K562 (cell line): ENCODE measurements around the gene SLC25A36.

Experiments
- CBFB ChIP-seq: sonication (generic); formaldehyde crosslinking; IDR thresholded peaks from 2 replicates; pipeline ENCODE4 v1.4.0; 2020; ENCODE audit warnings: mild to moderate bottlenecking, missing genetic modification reagents
- FOS ChIP-seq: IDR thresholded peaks from 3 replicates; pipeline ENCODE4 v1.6.1; 2011; ENCODE audit not compliant: insufficient read length; ENCODE audit errors: extremely low read depth
- HNRNPL ChIP-seq: fragments of 200-400 bp; formaldehyde crosslinking; IDR thresholded peaks from 2 replicates; pipeline ENCODE4 v1.6.1; 2017; ENCODE audit warnings: low read depth, mild to moderate bottlenecking, low read length
- NONO ChIP-seq, 2 experiments: fragments of 200-400 bp in 1 of 2; fragments of 450-650 bp in 1 of 2; formaldehyde crosslinking in 1 of 2; IDR thresholded peaks; 2 replicates each; pipeline ENCODE4 v1.6.1; 2017; ENCODE audit warnings: low read depth in 2 of 2, mild to moderate bottlenecking in 2 of 2, moderate library complexity in 2 of 2, low read length in 1 of 2
- POLR2A ChIP-seq: fragments of 450-650 bp; conservative IDR thresholded peaks from 2 replicates; pipeline ENCODE4 v1.6.1; 2016
- POLR3A ChIP-seq: IDR thresholded peaks from 2 replicates; pipeline ENCODE4 v1.6.1; 2011; ENCODE audit warnings: borderline replicate concordance, mild to moderate bottlenecking, moderate library complexity; ENCODE audit not compliant: insufficient read length, insufficient read depth; ENCODE audit errors: extremely low read depth
- SMAD3 ChIP-seq: fragments of 450-650 bp; formaldehyde crosslinking; conservative IDR thresholded peaks from 2 replicates; pipeline ENCODE4 v1.4.0; 2020; ENCODE audit warnings: mild to moderate bottlenecking
- SRSF9 ChIP-seq: fragments of 200-400 bp; formaldehyde crosslinking; IDR thresholded peaks from 2 replicates; pipeline ENCODE4 v1.6.1; 2017; ENCODE audit warnings: low read depth, low read length, borderline replicate concordance
- ZNF280A ChIP-seq: fragments of 450-650 bp; IDR thresholded peaks from 2 replicates; pipeline ENCODE4 v1.6.1; 2018; ENCODE audit warnings: mild to moderate bottlenecking, low read depth; ENCODE audit not compliant: partially characterized antibody
- TF ChIP-seq, protein P1 (sequence below): fragments of 450-650 bp; IDR thresholded peaks from 2 replicates; pipeline ENCODE4 v1.6.1; 2016; ENCODE audit warnings: missing biosample characterization, missing genetic modification characterization
- TF ChIP-seq, protein P2 (sequence below), 2 experiments: IDR thresholded peaks in 1 of 2; conservative IDR thresholded peaks in 1 of 2; 2 replicates each; pipeline ENCODE4 v1.6.1; 2016; ENCODE audit warnings: low read depth in 2 of 2, mild to moderate bottlenecking in 1 of 2, missing compliant biosample characterization in 1 of 2, missing genetic modification characterization in 1 of 2, moderate library complexity in 1 of 2

DNA sequence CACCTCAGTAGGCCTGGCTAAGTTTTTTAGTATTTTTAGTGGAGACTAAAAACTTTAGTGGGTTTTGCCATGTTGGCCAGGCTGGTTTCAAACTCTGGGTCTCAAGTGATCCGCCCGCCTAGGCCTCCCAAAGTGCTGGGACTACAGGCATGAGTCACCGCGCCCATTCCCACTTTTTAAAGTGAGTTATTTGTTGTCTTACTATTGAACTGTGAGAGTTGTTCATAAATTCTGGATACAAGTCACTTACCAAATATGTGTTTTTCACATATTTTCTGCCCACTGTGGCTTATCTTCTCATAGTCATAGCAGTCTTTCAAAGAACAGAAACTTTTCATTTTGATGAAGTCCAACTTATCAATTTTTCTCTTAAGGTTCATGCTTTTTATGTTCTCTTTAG, 79.6 kb downstream of the SLC25A36 start:
- TF ChIP-seq NONO (IDR thresholded peaks at IDR 0.05; ENCODE audit: low read depth in 2 of 2, low read length in 1 of 2) (no peak), SMAD3 (CRISPR knock-in tag) (no peak), POLR2A (no peak), POLR3A (no peak), HNRNPL (no peak), CBFB (CRISPR knock-in tag) (no peak), FOS (no peak), SRSF9 (no peak), ZNF280A (no peak)
- TF ChIP-seq, protein P1, sequence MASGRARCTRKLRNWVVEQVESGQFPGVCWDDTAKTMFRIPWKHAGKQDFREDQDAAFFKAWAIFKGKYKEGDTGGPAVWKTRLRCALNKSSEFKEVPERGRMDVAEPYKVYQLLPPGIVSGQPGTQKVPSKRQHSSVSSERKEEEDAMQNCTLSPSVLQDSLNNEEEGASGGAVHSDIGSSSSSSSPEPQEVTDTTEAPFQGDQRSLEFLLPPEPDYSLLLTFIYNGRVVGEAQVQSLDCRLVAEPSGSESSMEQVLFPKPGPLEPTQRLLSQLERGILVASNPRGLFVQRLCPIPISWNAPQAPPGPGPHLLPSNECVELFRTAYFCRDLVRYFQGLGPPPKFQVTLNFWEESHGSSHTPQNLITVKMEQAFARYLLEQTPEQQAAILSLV (tag), result no peak
- TF ChIP-seq, protein P2, sequence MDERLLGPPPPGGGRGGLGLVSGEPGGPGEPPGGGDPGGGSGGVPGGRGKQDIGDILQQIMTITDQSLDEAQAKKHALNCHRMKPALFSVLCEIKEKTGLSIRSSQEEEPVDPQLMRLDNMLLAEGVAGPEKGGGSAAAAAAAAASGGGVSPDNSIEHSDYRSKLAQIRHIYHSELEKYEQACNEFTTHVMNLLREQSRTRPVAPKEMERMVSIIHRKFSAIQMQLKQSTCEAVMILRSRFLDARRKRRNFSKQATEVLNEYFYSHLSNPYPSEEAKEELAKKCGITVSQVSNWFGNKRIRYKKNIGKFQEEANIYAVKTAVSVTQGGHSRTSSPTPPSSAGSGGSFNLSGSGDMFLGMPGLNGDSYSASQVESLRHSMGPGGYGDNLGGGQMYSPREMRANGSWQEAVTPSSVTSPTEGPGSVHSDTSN (CRISPR knock-in tag; IDR thresholded peaks at IDR 0.05; ENCODE audit: low read depth), result no peak
- TF ChIP-seq, protein P2 (tag; conservative IDR thresholded peaks at IDR 0.05; ENCODE audit: low read depth), result no peak
